8988T (cell line): Measurements from ENCODE around the gene NACA2.
"Not testable (repeated sequence)": the region's sequence is repeated elsewhere in the genome, so short reads cannot be mapped to it uniquely, and the experiment has no call there.

Experiments used
- DNase-seq: peaks from one replicate; pipeline ENCODE4 v3.0.0; 2011

The NACA2 gene

GRCh38 chr17:61591018-61591417, at the start of gene NACA2:
TSS of gene NACA2 (minus strand) at chr17:61591219. CDS start at chr17:61591180, 39 bp downstream.
- no peak for DNase-seq

GRCh38 chr17:61639818-61640217, 48.8 kb upstream of the NACA2 start:
- no peak for DNase-seq

GRCh38 chr17:61638087-61638486, 47.1 kb upstream of the NACA2 start:
- DNase-seq, result no peak

GRCh38 chr17:61635913-61636432, 45.0 kb upstream of the NACA2 start:
- no peak for DNase-seq

- DNase-seq, result no peak
Observed at GRCh38 chr17:61634942-61635538, 44.0 kb upstream of the NACA2 start.

- DNase-seq, result no peak
Observed at GRCh38 chr17:61634011-61634539, 43.1 kb upstream of the NACA2 start.

GRCh38 chr17:61632826-61633225, 41.8 kb upstream of the NACA2 start:
- DNase-seq, result no peak

GRCh38 chr17:61631800-61632199, 40.8 kb upstream of the NACA2 start:
- no peak for DNase-seq

- DNase-seq, result not testable (repeated sequence)
Observed at GRCh38 chr17:61628158-61628557, 37.1 kb upstream of the NACA2 start.

- no peak for DNase-seq
Observed at GRCh38 chr17:61627658-61628057, 36.6 kb upstream of the NACA2 start.

GRCh38 chr17:61627125-61627524, 36.1 kb upstream of the NACA2 start:
- no peak for DNase-seq

- no peak for DNase-seq
Observed at GRCh38 chr17:61625564-61625963, 34.5 kb upstream of the NACA2 start.

GRCh38 chr17:61624951-61625350, 33.9 kb upstream of the NACA2 start:
- DNase-seq, result no peak

- no peak for DNase-seq
Observed at GRCh38 chr17:61621317-61621716, 30.3 kb upstream of the NACA2 start.

- DNase-seq, result no peak
Observed at GRCh38 chr17:61619953-61620352, 28.9 kb upstream of the NACA2 start.

- DNase-seq, result no peak
Observed at GRCh38 chr17:61619493-61619892, 28.5 kb upstream of the NACA2 start.

GRCh38 chr17:61618950-61619349, 27.9 kb upstream of the NACA2 start:
- no peak for DNase-seq

GRCh38 chr17:61617330-61617729, 26.3 kb upstream of the NACA2 start:
- no peak for DNase-seq

- no peak for DNase-seq
Observed at GRCh38 chr17:61616783-61617182, 25.8 kb upstream of the NACA2 start.

- no peak for DNase-seq
Observed at GRCh38 chr17:61614219-61614618, 23.2 kb upstream of the NACA2 start.

- DNase-seq, result no peak
Observed at GRCh38 chr17:61611323-61611722, 20.3 kb upstream of the NACA2 start.

GRCh38 chr17:61605692-61606091, 14.7 kb upstream of the NACA2 start:
- no peak for DNase-seq

GRCh38 chr17:61601297-61601696, 10.3 kb upstream of the NACA2 start:
- no peak for DNase-seq

GRCh38 chr17:61600621-61601020, 9.6 kb upstream of the NACA2 start:
- DNase-seq, result no peak

- no peak for DNase-seq
Observed at GRCh38 chr17:61599608-61600007, 8.6 kb upstream of the NACA2 start.
